ENCODE results near the gene SCGB3A1.

SCGB3A1 gene

GRCh38 chr5:180625791-180626660 is 34.7 kb upstream of the SCGB3A1 start:
- no peak for DNase-seq (ENCODE audit: low read depth in 1 of 2, low spot score in 1 of 2)

- no peak for DNase-seq (ENCODE audit: low read depth in 1 of 2, low spot score in 1 of 2)
Observed at GRCh38 chr5:180625125-180625790, 34.0 kb upstream of the SCGB3A1 start.

GRCh38 chr5:180624587-180624986 is 33.3 kb upstream of the SCGB3A1 start:
- no peak for DNase-seq (ENCODE audit: low read depth in 1 of 2, low spot score in 1 of 2)

- no peak for DNase-seq (ENCODE audit: low read depth in 1 of 2, low spot score in 1 of 2)
Observed at GRCh38 chr5:180623844-180624243, 32.5 kb upstream of the SCGB3A1 start.

GRCh38 chr5:180623411-180623834 is 32.1 kb upstream of the SCGB3A1 start:
- DNase-seq (ENCODE audit: low read depth in 1 of 2, low spot score in 1 of 2): no peak

- no peak for DNase-seq (ENCODE audit: low read depth in 1 of 2, low spot score in 1 of 2)
Observed at GRCh38 chr5:180622910-180623309, 31.6 kb upstream of the SCGB3A1 start.

- DNase-seq (ENCODE audit: low read depth in 1 of 2, low spot score in 1 of 2): no peak
Observed at GRCh38 chr5:180621311-180621710, 30.0 kb upstream of the SCGB3A1 start.

GRCh38 chr5:180620014-180620413 is 28.7 kb upstream of the SCGB3A1 start:
- DNase-seq (ENCODE audit: low read depth in 1 of 2, low spot score in 1 of 2): no peak

- DNase-seq (ENCODE audit: low read depth in 1 of 2, low spot score in 1 of 2): no peak
Observed at GRCh38 chr5:180619563-180619915, 28.2 kb upstream of the SCGB3A1 start.

GRCh38 chr5:180618829-180619562 is 27.7 kb upstream of the SCGB3A1 start:
- peak in 1 of 2 donors; percentile 20 for DNase-seq (ENCODE audit: low read depth in 1 of 2, low spot score in 1 of 2)

GRCh38 chr5:180618487-180618828 is 27.2 kb upstream of the SCGB3A1 start:
- no peak for DNase-seq (ENCODE audit: low read depth in 1 of 2, low spot score in 1 of 2)

GRCh38 chr5:180613814-180614188 is 22.5 kb upstream of the SCGB3A1 start:
- DNase-seq (ENCODE audit: low read depth in 1 of 2, low spot score in 1 of 2): no peak

- no peak for DNase-seq (ENCODE audit: low read depth in 1 of 2, low spot score in 1 of 2)
Observed at GRCh38 chr5:180613188-180613813, 22.0 kb upstream of the SCGB3A1 start.

GRCh38 chr5:180612683-180613082 is 21.4 kb upstream of the SCGB3A1 start:
- no peak for DNase-seq (ENCODE audit: low read depth in 1 of 2, low spot score in 1 of 2)

GRCh38 chr5:180611140-180611850 is 20.0 kb upstream of the SCGB3A1 start:
- DNase-seq (ENCODE audit: low read depth in 1 of 2, low spot score in 1 of 2): no peak

GRCh38 chr5:180609817-180610550 is 18.7 kb upstream of the SCGB3A1 start:
- no peak for DNase-seq (ENCODE audit: low read depth in 1 of 2, low spot score in 1 of 2)

- DNase-seq (ENCODE audit: low read depth in 1 of 2, low spot score in 1 of 2): no peak
Observed at GRCh38 chr5:180609386-180609785, 18.1 kb upstream of the SCGB3A1 start.

- no peak for DNase-seq (ENCODE audit: low read depth in 1 of 2, low spot score in 1 of 2)
Observed at GRCh38 chr5:180608572-180609310, 17.4 kb upstream of the SCGB3A1 start.

GRCh38 chr5:180607861-180608571 is 16.7 kb upstream of the SCGB3A1 start:
- no peak for DNase-seq (ENCODE audit: low read depth in 1 of 2, low spot score in 1 of 2)

All from stimulated activated CD4-positive, alpha-beta T cell treated with anti-CD3 and anti-CD28 coated beads, Interleukin-15, amount 100 ng/mL, for 1 hour (primary cell).